HT1080 (cell line): ENCODE measurements around the gene NBEA. TPM values are rescaled to one million over a fixed set of nuclear protein-coding genes. Genes with fewer than 3 reads are reported as not detected.
A peak's percentile ranks its signal among the peaks of the same experiment; 100 is the strongest.

Source experiments
- DNase-seq: peaks from one replicate; pipeline ENCODE4 v3.0.0-alpha.2; 2015; ENCODE audit warnings: low read depth
- total RNA-seq: library from RNA; depleted of rRNA; stranded (reverse); fragments of >200 nt; shearing (Covaris generic); gene quantifications from 2 replicates; pipeline ENCODE4 v1.2.3, GENCODE V29; 2014

Gene NBEA
- total RNA-seq, 1 experiment from 2014 or later, result 3.2 TPM

DNA sequence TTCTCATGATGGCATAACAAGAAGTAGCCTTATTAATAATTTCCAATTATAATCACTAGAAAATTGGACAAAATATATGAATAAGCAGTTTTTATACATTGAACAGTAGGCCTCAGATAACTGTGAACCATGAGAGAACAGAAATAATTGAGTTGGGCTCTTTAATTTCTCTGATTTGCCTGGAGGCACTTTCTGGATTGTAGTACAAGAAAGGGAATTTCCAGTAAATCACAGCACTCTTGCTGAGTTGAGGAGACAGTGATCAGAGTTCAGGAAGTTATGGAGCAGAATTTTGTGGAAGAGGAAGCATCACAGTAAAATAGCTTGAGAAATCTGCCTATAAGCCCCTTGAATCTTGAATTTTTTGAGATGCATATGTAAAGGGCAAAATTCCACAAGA lies 318.2 kb downstream of the NBEA start:
- DNase-seq, result no peak

- DNase-seq, result no peak
These were observed 324.3 kb downstream of the NBEA start for GRCh38 chr13:35266412-35266811.

- no peak for DNase-seq
These were observed 336.8 kb downstream of the NBEA start for GRCh38 chr13:35278917-35279316.

GRCh38 chr13:35279500-35279899 lies 337.4 kb downstream of the NBEA start:
- no peak for DNase-seq

GRCh38 chr13:35283856-35284255 lies 341.8 kb downstream of the NBEA start:
- DNase-seq, result peak; percentile 19

- no peak for DNase-seq
These were observed 343.6 kb downstream of the NBEA start for GRCh38 chr13:35285677-35286076.

- DNase-seq, result no peak
These were observed 350.3 kb downstream of the NBEA start for GRCh38 chr13:35292329-35292728.

GRCh38 chr13:35293579-35294226 lies 351.6 kb downstream of the NBEA start:
- DNase-seq, result no peak

GRCh38 chr13:35309706-35310105 lies 367.6 kb downstream of the NBEA start:
- DNase-seq, result no peak

- no peak for DNase-seq
These were observed 390.1 kb downstream of the NBEA start for GRCh38 chr13:35332134-35332533.

GRCh38 chr13:35333157-35333556 lies 391.1 kb downstream of the NBEA start:
- no peak for DNase-seq

- DNase-seq, result no peak
These were observed 400.4 kb downstream of the NBEA start for GRCh38 chr13:35342440-35342839.

GRCh38 chr13:35343417-35343816 lies 401.3 kb downstream of the NBEA start:
- DNase-seq, result no peak

DNA sequence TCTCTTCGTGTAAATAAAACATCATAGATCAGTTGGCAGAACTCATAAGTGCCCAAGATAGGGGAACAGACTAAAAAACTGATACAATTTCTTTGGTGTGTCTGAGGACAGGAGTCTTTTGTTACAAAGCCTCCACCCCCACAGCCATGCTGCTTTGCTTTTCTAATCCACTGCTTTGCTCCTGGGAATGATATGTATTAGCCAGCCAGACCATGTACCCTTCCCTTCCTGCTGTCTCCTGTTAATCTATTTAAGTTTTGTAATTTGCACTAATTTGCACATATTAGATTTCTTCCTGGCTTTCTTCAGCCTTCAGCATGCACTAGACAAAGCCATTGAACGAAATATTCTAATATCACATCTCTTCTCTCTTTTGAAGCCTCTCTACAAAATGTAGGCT lies 403.9 kb downstream of the NBEA start:
- DNase-seq, result no peak

DNA sequence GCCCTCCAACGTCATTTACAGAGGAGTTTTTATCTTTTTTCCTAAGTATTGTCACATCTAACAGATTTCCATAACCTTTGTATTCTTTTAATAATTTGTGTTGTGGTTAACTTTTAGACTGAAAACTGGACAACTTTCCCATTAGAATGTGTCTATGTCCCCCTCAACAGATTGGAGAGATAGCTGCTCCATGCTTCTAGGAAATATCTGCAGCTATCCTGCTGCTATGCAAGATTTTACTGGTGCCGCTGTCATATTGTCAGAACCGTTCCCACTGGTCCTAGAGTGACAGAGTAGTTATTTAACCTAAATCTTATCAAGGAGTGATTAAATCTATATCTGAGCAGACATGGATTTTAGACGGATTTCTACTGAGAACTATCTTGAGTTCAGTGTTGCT lies 404.4 kb downstream of the NBEA start:
- DNase-seq, result no peak

- DNase-seq, result no peak
These were observed 405.7 kb downstream of the NBEA start for GRCh38 chr13:35347679-35348205.

DNA sequence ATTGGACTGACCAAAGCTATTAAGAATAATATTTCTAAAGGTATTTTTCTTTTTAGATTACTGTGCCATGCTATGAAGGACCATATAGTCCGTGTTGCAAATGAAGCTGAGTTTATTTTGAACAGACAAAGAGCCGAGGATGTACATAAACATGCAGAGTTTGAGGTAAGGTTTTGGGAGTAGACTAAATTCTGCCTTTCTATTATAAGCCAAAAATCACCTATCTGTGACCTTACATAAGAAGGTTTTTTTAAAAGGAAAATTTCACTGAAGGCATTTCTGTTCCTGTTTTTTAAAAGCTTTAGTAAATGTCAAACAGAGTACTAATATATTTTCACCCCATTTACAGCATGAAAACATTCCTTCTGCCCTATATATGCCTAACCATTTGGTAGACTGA lies 407.0 kb downstream of the NBEA start:
- no peak for DNase-seq

- DNase-seq, result peak; percentile 14
These were observed 407.7 kb downstream of the NBEA start for GRCh38 chr13:35349673-35350278.

DNA sequence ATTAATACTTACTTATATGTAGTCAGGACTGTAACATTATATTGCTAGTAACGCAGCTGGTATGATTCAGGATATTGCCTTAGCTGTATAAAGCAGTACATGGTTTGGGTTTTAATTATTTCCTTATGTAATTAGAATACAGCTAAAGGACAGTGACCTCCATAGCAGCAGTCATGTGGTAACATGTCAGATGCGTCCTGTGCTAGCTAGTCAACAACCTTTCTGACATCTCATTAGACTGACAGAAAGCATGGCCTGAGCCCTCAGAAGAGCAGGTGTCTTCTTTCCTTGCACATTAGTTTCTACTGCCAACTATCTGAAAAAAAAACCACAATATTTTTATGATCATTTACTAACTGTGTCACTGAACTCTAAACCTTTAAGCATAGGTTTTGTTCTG lies 412.2 kb downstream of the NBEA start:
- no peak for DNase-seq

DNA sequence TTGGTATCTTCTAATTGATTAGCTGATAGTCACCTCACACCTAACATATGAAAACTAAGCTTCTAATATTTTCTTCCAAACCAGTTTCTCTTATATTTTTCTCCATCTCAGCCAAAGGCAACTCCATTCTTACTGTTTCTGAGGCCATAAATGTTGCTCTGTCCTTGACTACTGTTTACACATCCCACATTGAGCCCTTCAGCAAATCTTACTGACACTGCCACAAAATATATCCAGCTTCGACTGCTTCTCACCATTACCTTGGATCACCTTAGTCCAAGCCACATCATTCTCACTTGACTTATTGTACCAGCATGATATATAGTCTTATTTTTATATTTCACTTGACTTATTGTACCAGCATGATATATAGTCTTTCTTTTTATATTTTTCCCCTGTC lies 412.8 kb downstream of the NBEA start:
- DNase-seq, result no peak

- peak; percentile 40 for DNase-seq
These were observed 414.5 kb downstream of the NBEA start for GRCh38 chr13:35356572-35356971.

- DNase-seq, result no peak
These were observed 423.8 kb downstream of the NBEA start for GRCh38 chr13:35365883-35366282.

DNA sequence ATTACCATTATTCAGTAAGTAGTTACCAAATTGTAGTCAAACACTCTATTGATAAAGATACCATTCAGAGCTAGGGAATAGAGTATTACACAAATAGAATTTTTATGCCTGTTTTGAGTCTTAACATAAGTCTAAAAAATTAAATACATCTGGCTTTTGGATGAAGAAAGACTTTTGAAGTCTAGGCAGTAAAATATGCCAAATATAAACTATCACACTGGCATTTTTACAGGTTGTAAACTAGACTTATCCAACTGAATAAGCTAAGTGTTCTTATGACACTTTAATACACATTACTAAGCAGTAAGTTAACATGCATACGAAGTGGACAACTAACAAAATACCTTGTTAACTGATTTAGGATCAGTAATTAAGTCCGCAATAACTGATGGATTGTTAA lies 425.5 kb downstream of the NBEA start:
- no peak for DNase-seq
